Uterus (tissue), 4 donors: ENCODE measurements around the gene CAMK2N2. TPM values are rescaled to one million over a fixed set of nuclear protein-coding genes. Genes with fewer than 3 reads are reported as not detected.

Experiments
- DNase-seq, 2 donors: peaks; one replicate each; pipeline ENCODE4 v3.0.0-alpha.2; 2019 to 2020
- H3K27ac ChIP-seq, 2 donors: fragments of 200-600 bp; sonication (generic); 1 replicate in 1 of 2; 2 replicates in 1 of 2; pipeline ENCODE4 v1.5.1; 2016 to 2018
- H3K27me3 ChIP-seq, 2 donors: fragments of 200-600 bp; sonication (generic); one replicate each; pipeline ENCODE4 v1.5.1; 2018 to 2019; ENCODE audit warnings: control low read depth in 1 of 2
- H3K36me3 ChIP-seq, 2 donors: fragments of 200-600 bp; sonication (generic); one replicate each; pipeline ENCODE4 v1.5.1; 2019; ENCODE audit warnings: control low read depth in 1 of 2
- H3K4me1 ChIP-seq, 2 donors: fragments of 200-600 bp; sonication (generic); one replicate each; pipeline ENCODE4 v1.5.1; 2018 to 2019; ENCODE audit warnings: control low read depth in 1 of 2
- H3K4me3 ChIP-seq, 2 donors: fragments of 200-600 bp; sonication (generic); 1 replicate in 1 of 2; 2 replicates in 1 of 2; pipeline ENCODE4 v1.5.1; 2018 to 2019; ENCODE audit warnings: mild to moderate bottlenecking in 1 of 2
- H3K9me3 ChIP-seq, 2 donors: fragments of 200-600 bp; sonication (generic); one replicate each; pipeline ENCODE4 v1.5.1; 2019; ENCODE audit warnings: control low read depth in 1 of 2
- POLR2A ChIP-seq, 2 donors: fragments of 450-650 bp; IDR thresholded peaks; one replicate each; pipeline ENCODE4 v1.6.1; 2016; ENCODE audit warnings: antibody characterized with exemption in 2 of 2, mild to moderate bottlenecking in 1 of 2, moderate library complexity in 1 of 2
- intact Hi-C: fragments of 100-400 bp; cut with DNase I; formaldehyde crosslinking; loops from one replicate; pipeline ENCODE4 v1.15.1; 2023; ENCODE audit warnings: low total_unique reads
- total RNA-seq, 4 donors: library from RNA; depleted of rRNA in 3 of 4; stranded (reverse); fragments of >200 nt in 3 of 4; gene quantifications; one replicate each; pipeline versions ENCODE4 v1.1.0 to v1.2.4, GENCODE V29; 2014 to 2023
- TF ChIP-seq, protein P1 (sequence below), 4 experiments: fragments of 200-600 bp in 2 of 4; fragments of 450-650 bp in 2 of 4; sonication (generic) in 2 of 4; IDR thresholded peaks; one replicate each; pipeline ENCODE4 v1.5.1; 2016 to 2019; ENCODE audit warnings: antibody characterized with exemption in 4 of 4, mild to moderate bottlenecking in 2 of 4, moderate library complexity in 1 of 4
- donor health status: DM: yes; HTN: yes; CAD: no.

The CAMK2N2 gene
- total RNA-seq, 4 donors from 2014 or later: not detected

DNA sequence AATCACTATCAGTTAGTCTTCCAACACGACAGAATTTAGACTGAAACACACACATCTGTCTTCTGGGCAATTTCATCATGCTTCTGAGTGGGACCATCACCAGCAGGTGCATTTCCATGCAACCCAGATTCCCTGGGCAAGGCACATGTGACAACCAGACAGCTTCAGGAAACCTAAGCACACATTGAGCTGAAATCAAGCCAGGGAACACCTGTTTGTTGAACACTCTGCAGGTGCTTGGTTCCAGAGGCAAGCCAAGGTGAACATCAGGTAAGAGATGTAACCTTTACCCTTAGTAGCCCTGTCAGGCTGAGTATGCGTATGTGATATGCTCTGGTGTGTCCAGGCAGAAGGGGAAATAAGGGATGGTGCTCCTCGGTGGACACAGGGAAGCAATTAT is 34.4 kb upstream of the CAMK2N2 start:
- H3K36me3 ChIP-seq: no peaks in the 10 kb centered on the region
- H3K27me3 ChIP-seq: no peaks in the 10 kb centered on the region
- no peak overlapping the region for H3K27ac ChIP-seq
- peaks cover 0 to 5% of the 10 kb centered on the region in 2 donors for H3K4me1 ChIP-seq
- DNase-seq: no peak
- no peaks in the 10 kb centered on the region for H3K9me3 ChIP-seq
- H3K4me3 ChIP-seq: no peak overlapping the region
- TF ChIP-seq POLR2A (IDR thresholded peaks at IDR 0.05): no peak
- TF ChIP-seq, protein P1, sequence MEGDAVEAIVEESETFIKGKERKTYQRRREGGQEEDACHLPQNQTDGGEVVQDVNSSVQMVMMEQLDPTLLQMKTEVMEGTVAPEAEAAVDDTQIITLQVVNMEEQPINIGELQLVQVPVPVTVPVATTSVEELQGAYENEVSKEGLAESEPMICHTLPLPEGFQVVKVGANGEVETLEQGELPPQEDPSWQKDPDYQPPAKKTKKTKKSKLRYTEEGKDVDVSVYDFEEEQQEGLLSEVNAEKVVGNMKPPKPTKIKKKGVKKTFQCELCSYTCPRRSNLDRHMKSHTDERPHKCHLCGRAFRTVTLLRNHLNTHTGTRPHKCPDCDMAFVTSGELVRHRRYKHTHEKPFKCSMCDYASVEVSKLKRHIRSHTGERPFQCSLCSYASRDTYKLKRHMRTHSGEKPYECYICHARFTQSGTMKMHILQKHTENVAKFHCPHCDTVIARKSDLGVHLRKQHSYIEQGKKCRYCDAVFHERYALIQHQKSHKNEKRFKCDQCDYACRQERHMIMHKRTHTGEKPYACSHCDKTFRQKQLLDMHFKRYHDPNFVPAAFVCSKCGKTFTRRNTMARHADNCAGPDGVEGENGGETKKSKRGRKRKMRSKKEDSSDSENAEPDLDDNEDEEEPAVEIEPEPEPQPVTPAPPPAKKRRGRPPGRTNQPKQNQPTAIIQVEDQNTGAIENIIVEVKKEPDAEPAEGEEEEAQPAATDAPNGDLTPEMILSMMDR (IDR thresholded peaks at IDR 0.05): no peak
- intact Hi-C loops: no loop called here

DNA sequence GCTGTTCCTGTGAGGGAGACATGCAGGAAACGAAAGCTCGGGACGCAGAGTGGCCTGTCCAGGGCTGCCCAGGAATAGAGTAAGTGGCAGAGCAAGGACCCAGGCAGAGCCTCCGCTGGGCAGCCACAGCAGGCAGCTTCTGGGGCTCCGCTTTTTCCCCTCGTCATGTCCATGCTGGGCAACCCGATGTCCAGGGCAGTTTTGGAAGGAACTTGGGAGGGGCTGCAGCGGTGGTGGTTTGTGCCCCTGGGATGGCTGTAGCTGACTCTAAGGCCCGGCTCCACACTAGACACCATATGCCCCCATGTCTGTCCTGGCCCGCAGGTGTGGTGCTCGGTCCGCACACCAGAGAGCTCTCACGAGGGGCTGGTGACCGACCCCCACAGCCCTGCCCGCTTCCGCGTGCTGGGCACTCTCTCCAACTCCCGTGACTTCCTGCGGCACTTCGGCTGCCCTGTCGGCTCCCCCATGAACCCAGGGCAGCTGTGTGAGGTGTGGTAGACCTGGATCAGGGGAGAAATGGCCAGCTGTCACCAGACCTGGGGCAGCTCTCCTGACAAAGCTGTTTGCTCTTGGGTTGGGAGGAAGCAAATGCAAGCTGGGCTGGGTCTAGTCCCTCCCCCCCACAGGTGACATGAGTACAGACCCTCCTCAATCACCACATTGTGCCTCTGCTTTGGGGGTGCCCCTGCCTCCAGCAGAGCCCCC is 30.5 kb upstream of the CAMK2N2 start:
- Histone ChIP-seq H3K4me1 (no peaks in the 10 kb centered on the region), H3K4me3 (no peak overlapping the region), H3K27ac (no peak overlapping the region), H3K36me3 (no peaks in the 10 kb centered on the region), H3K27me3 (peaks cover 0 to 4% of the 10 kb centered on the region in 2 donors), H3K9me3 (no peaks in the 10 kb centered on the region)
- intact Hi-C loops: no loop called here
- DNase-seq: no peak
- no peak for TF ChIP-seq POLR2A (IDR thresholded peaks at IDR 0.05)
- TF ChIP-seq, protein P1 (IDR thresholded peaks at IDR 0.05): no peak

DNA sequence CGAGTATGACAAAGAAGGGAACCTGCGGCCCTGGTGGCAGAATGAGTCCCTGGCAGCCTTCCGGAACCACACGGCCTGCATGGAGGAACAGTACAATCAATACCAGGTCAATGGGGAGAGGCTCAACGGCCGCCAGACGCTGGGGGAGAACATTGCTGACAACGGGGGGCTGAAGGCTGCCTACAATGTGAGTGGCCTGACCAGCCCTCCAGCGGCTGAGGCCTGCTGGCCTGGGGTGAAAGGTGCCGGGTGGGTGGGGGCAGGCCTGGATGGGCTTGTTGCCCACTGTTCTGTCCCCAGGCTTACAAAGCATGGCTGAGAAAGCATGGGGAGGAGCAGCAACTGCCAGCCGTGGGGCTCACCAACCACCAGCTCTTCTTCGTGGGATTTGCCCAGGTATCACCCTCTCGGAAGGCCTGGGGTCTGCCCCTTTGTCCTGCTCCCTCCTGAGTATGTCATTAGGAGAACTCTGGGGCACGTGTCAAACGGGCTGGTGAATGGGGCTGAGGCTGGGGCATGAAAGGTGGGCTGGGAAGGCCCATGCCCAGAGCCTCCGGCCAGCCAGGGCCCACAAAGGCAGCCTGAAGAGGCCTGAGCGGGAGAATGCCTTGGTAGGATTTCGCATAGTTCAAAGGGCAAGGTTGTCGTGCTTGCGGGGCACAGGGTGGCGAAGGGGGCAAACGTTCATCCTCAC is 29.8 kb upstream of the CAMK2N2 start:
- intact Hi-C loops: no loop called here

DNA sequence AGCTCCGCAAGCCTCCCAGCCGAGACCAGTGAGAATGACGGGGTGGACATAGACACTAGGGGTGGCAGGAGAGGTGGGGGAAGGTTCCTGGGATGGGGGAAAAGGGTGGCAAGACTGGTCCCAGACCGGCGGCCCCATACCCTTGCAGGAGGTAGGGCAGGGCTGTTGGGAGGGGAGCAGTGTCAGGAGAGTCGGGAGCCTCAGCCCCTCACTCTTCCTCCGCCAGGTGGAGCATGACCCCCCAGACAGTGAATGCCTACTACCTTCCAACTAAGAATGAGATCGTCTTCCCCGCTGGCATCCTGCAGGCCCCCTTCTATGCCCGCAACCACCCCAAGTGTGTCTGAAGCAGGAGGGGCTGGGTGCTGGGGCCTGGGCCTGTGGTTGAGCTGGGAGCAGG is 29.0 kb upstream of the CAMK2N2 start:
- no peak for DNase-seq
- intact Hi-C loops: loop anchor here (1.0 kb wide), 1 partner anchor 27 kb away; no protein-coding TSS in a partner anchor
- TF ChIP-seq POLR2A (IDR thresholded peaks at IDR 0.05): no peak
- TF ChIP-seq, protein P1 (IDR thresholded peaks at IDR 0.05): no peak
- peaks cover 0 to 4% of the 10 kb centered on the region in 2 donors for H3K27me3 ChIP-seq
- H3K4me3 ChIP-seq: no peak overlapping the region
- H3K4me1 ChIP-seq: no peaks in the 10 kb centered on the region
- H3K27ac ChIP-seq: no peak overlapping the region
- H3K36me3 ChIP-seq: no peaks in the 10 kb centered on the region
- no peaks in the 10 kb centered on the region for H3K9me3 ChIP-seq

More for the DNA sequence above, 29.8 kb upstream of the CAMK2N2 start:
- H3K4me1 ChIP-seq: no peaks in the 10 kb centered on the region
- no peak overlapping the region for H3K4me3 ChIP-seq
- H3K9me3 ChIP-seq: no peaks in the 10 kb centered on the region
- TF ChIP-seq, protein P1 (IDR thresholded peaks at IDR 0.05): no peak
- no peak for TF ChIP-seq POLR2A (IDR thresholded peaks at IDR 0.05)
- peaks cover 0 to 4% of the 10 kb centered on the region in 2 donors for H3K27me3 ChIP-seq
- no peak for DNase-seq
- H3K27ac ChIP-seq: no peak overlapping the region
- no peaks in the 10 kb centered on the region for H3K36me3 ChIP-seq

DNA sequence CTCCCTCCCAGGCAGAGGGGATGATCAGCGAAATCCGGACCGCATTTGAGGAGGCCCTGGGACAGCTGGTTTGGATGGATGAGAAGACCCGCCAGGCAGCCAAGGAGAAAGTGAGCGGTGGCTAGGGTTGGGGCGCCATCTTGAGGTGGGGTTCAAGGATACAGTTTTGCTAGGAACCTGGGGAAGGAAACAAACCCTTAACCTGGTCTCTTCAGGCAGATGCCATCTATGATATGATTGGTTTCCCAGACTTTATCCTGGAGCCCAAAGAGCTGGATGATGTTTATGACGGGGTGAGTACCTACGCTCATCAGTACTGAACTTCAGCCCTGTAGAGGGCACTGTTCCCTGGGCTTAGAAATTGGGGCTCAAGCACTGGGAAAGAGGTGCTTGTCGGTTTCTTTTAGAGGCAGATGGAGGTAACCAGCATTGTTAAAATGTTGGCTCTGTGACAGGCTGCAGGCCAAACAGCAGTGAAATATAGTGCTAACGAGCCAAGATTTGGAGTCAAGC is 28.1 kb upstream of the CAMK2N2 start:
- Histone ChIP-seq H3K36me3 (no peaks in the 10 kb centered on the region), H3K4me1 (no peaks in the 10 kb centered on the region), H3K27ac (no peak overlapping the region), H3K4me3 (no peak overlapping the region), H3K9me3 (no peaks in the 10 kb centered on the region), H3K27me3 (peaks cover 0 to 4% of the 10 kb centered on the region in 2 donors)
- intact Hi-C loops: no loop called here
- DNase-seq: no peak
- TF ChIP-seq, protein P1 (IDR thresholded peaks at IDR 0.05): peak; percentile 7 to 31 (median 22)
- TF ChIP-seq POLR2A (IDR thresholded peaks at IDR 0.05): no peak
